ENCODE data around the gene LRRC46.

Gene LRRC46

DNA sequence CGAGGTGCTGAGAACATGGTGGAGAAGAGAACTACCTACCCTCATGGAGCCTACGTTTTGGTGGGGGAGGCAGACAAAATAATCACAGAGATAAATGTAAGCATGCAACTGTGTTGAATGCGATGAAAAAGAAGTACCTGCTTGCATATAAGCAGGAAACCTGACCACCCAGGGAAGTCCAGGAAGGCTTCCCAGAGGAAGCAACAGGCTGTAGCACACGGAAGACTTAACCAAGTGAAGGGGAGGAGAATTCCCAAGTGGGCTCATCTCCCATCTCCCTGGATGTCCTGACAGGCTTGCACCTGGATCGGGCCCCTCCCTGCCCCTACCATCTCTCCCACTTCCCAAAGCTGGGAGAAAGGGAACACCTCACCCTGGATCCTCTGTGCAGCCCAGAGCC lies 7.6 kb downstream of the LRRC46 start:
- H3K9me3 Mint-ChIP-seq: no peaks in the 10 kb centered on the region
- H3K4me3 Mint-ChIP-seq: no peak overlapping the region
- H3K36me3 Mint-ChIP-seq: no peaks in the 10 kb centered on the region
- peaks cover 63% of the 10 kb centered on the region for H3K4me1 Mint-ChIP-seq
- no peak overlapping the region for H3K27ac Mint-ChIP-seq
- peaks cover 1% of the 10 kb centered on the region for H3K27me3 Mint-ChIP-seq

DNA sequence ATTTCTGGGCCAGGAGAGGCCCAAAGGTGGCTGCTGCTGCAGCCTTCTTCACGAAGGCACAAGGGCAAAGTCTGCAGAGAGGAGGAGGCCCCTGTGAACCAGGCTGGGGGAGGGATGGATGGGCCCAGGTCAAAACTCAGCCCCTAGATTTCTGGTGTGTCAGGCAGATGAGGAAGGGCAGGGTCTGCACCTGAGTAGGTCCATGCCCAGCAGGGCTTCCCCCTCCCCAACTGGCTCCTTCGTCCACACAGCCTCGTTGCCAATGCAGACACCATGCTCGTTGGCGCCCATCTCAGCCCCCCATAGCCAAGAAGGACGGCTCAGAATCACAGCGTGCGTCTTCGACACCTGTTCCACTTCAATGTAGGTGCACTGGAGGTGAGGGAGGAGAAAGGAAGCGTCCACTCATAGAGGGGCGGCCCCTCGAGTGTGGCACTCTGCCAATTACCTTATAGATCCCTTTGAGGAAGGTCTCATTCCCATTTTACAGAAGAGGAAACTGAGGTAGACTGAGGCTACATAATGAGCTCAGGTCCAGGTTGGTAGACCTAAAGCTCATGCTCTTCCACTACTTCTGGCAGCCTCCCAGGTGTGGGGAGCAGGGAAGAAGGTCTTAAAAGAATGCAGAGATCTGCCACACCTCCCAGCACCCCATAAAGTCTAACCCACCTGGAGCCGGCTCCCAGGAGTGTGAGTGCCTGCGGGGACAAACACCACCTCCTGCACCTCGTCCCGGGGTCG lies 8.7 kb downstream of the LRRC46 start:
- H3K27ac Mint-ChIP-seq: peak overlapping the region; percentile 51
- H3K36me3 Mint-ChIP-seq: no peaks in the 10 kb centered on the region
- peaks cover 5% of the 10 kb centered on the region for H3K27me3 Mint-ChIP-seq
- no peaks in the 10 kb centered on the region for H3K9me3 Mint-ChIP-seq
- peaks cover 52% of the 10 kb centered on the region for H3K4me1 Mint-ChIP-seq
- H3K4me3 Mint-ChIP-seq: peak overlapping the region; percentile 93

GRCh38 chr17:47840742-47841487 lies 9.4 kb downstream of the LRRC46 start, which contains the start of gene SCRN2:
TSS of gene SCRN2 (minus strand) at chr17:47841273. CDS start at chr17:47840843, 430 bp downstream.
- Mint-ChIP-seq H3K27me3 (peaks cover 11% of the 10 kb centered on the region), H3K27ac (peak within 1 kb of the TSS; percentile 84), H3K36me3 (no peaks in the 10 kb centered on the region), H3K4me1 (peaks cover 45% of the 10 kb centered on the region), H3K9me3 (no peaks in the 10 kb centered on the region), H3K4me3 (peak within 1 kb of the TSS; percentile 93)

DNA sequence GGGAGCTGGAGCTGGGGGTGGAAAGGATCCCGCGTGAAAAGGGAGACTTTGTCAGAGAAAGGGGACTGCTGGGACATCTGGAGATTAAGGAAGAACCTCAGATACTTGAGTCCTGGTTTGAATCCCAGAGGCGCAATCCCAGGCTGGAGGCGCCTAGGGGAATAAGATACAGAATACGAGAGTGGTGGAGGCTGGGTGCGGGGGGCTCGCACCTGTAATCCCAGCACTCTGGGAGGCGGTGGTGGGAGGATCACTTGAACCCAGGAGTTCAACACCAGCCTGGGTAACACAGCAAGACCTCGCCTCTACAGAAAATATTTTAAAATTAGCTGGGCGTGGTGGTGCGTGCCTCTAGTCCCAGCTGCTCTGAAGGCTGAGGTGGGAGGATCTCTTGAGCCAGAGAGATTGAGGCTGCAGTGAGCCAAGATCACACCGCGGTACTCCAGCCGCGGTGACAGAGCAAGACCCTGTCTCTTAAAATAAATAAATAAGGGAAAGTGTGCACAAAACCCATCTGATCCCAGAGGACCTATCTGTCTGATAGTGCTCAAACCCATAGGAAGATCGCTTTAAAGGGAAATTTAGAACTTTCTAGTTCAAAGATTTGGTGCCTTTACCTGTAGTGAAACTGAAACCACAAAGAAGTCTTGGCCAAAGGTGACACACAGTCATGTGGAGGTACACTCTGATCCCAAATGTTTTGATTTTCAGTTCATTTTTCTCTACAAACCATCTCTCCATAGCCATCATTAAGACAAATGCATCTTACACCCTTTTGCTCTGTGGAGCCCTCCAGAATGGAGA lies 10.2 kb downstream of the LRRC46 start:
- Mint-ChIP-seq H3K9me3 (no peaks in the 10 kb centered on the region), H3K4me3 (peak overlapping the region; percentile 93), H3K27ac (peak overlapping the region; percentile 84), H3K4me1 (peaks cover 43% of the 10 kb centered on the region), H3K27me3 (peaks cover 16% of the 10 kb centered on the region), H3K36me3 (no peaks in the 10 kb centered on the region)

- Mint-ChIP-seq H3K4me1 (peaks cover 50% of the 10 kb centered on the region), H3K36me3 (no peaks in the 10 kb centered on the region), H3K4me3 (no peak overlapping the region), H3K9me3 (no peaks in the 10 kb centered on the region), H3K27me3 (peaks cover 20% of the 10 kb centered on the region), H3K27ac (no peak overlapping the region)
Observed at GRCh38 chr17:47843391-47843730, 11.9 kb downstream of the LRRC46 start.

DNA sequence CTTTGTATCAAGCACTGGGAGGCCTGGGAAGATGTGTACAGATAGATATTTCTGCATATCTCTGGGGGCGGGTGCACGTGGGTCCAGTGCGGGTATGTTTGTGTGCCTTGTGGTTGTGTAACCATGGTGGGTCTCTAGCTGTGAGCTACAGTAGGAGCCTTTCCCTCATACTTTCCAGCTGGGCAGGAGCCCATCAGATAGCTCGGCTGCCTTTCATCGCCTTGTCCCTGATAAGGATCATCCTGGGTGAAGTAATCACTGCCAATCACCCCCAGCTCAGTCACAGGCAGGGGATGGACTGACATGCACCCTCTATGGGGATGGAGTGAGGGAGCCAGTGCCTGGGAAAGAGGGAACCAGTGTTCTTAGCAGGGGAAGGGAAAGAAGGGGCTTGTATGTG lies 12.8 kb downstream of the LRRC46 start:
- no peaks in the 10 kb centered on the region for H3K36me3 Mint-ChIP-seq
- H3K9me3 Mint-ChIP-seq: no peaks in the 10 kb centered on the region
- H3K27ac Mint-ChIP-seq: no peak overlapping the region
- H3K4me1 Mint-ChIP-seq: peaks cover 44% of the 10 kb centered on the region
- H3K27me3 Mint-ChIP-seq: peaks cover 29% of the 10 kb centered on the region
- H3K4me3 Mint-ChIP-seq: no peak overlapping the region

DNA sequence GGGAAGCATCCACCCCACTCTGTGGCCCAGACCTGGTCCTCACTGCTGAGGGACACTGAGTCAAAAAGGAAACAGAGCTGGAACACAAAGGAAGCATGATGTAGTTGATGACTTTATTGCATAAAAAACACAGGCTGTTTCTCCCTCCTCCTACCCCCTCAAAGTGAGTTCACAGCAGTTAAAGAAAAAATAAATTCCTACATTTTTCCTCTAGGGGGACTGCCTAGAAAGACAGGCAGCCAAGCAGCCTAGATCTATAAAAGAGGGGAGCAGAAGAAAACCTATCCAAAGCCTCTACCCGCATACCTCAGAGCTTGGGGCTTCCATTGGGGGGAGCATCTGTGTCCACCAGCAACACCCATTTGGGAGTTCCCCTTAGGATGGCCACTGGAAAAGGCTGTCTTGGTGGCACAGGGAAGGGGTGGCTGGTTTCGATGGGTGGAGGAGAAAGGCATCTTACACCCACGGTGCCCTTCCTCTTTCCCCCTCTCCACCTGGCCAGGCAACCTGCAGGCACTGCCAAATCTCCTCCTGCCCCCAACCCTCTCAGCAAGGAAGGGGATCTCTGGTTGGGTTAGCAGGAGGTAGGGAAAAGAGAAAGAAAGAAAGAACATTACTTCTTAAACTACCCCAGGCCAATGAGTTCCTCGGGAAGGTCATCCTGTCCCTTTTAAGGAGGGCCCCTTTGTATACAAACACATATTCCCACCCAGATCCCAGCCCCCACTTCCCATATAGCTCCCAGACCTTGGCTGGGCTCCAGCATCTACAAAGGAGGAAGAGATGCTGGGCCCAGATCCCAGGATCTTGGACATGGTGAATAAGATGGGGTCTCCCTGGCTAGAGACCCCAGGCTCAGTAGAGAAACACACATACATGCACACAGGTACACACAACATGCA lies 13.6 kb downstream of the LRRC46 start:
- Mint-ChIP-seq H3K27ac (no peak overlapping the region), H3K27me3 (peaks cover 34% of the 10 kb centered on the region), H3K36me3 (no peaks in the 10 kb centered on the region), H3K4me3 (no peak overlapping the region), H3K4me1 (peaks cover 36% of the 10 kb centered on the region), H3K9me3 (no peaks in the 10 kb centered on the region)

GRCh38 chr17:47845716-47846075 lies 14.2 kb downstream of the LRRC46 start:
- H3K9me3 Mint-ChIP-seq: no peaks in the 10 kb centered on the region
- H3K27me3 Mint-ChIP-seq: peaks cover 39% of the 10 kb centered on the region
- H3K4me1 Mint-ChIP-seq: peaks cover 37% of the 10 kb centered on the region
- H3K27ac Mint-ChIP-seq: peak overlapping the region; percentile 66
- H3K36me3 Mint-ChIP-seq: no peaks in the 10 kb centered on the region
- H3K4me3 Mint-ChIP-seq: no peak overlapping the region

DNA sequence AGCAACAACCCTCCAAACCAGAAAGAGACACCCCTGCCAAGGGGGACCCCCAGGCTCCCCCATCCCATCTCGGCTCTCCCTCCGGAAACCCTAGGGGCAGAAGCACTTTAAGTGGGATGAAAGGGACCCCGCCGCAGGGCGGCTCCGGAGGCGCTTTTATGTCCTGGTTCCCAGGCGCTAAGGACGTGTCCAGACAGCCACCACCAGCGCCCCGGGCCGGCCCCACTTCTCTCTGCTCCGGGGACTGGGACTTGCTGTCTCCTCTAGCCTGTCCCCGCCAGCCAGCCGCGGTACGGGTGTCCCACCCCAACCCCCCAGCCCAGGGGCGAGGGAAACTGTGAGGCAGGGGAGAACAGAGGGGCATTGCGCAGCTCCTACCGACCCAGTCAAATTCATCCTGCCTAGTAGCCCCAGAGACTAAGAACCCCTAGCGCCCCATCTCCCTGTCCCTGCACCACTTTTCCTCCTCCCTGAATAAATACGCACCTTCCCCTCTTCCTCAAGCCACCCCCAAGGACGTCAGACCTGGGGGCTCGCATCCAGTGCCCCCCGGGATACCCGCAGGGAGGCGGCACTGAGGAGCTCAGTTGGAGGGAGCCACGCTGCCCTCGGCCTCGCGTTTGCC lies 15.4 kb downstream of the LRRC46 start:
- H3K27me3 Mint-ChIP-seq: peaks cover 41% of the 10 kb centered on the region
- H3K36me3 Mint-ChIP-seq: no peaks in the 10 kb centered on the region
- H3K27ac Mint-ChIP-seq: no peak overlapping the region
- no peaks in the 10 kb centered on the region for H3K9me3 Mint-ChIP-seq
- peaks cover 31% of the 10 kb centered on the region for H3K4me1 Mint-ChIP-seq
- no peak overlapping the region for H3K4me3 Mint-ChIP-seq

GRCh38 chr17:47847341-47848197 lies 16.1 kb downstream of the LRRC46 start:
- Mint-ChIP-seq H3K27me3 (peaks cover 49% of the 10 kb centered on the region), H3K4me3 (no peak overlapping the region), H3K9me3 (no peaks in the 10 kb centered on the region), H3K4me1 (peaks cover 31% of the 10 kb centered on the region), H3K36me3 (no peaks in the 10 kb centered on the region), H3K27ac (no peak overlapping the region)

DNA sequence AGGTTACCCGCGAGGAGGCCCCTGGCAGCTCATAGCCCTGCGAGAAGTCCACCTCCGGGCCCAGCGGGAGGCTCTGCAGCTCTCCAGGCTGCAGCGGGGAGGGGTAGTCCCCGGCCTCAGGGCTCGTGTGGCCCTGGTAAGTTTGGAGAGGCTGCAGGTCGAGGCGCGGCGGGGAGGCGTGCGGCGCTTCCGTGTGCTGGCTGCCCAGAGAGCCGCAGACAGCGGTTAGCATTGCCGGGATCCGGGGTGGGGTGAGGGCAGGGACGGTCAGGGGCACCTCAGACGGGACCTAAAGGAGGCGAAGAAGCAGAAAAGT lies 16.7 kb downstream of the LRRC46 start:
- Mint-ChIP-seq H3K27ac (no peak overlapping the region), H3K4me3 (no peak overlapping the region), H3K4me1 (peaks cover 26% of the 10 kb centered on the region), H3K36me3 (no peaks in the 10 kb centered on the region), H3K27me3 (peaks cover 54% of the 10 kb centered on the region), H3K9me3 (no peaks in the 10 kb centered on the region)

- Mint-ChIP-seq H3K4me3 (peak overlapping the region; percentile 78), H3K36me3 (no peaks in the 10 kb centered on the region), H3K9me3 (no peaks in the 10 kb centered on the region), H3K4me1 (peaks cover 28% of the 10 kb centered on the region), H3K27ac (no peak overlapping the region), H3K27me3 (peaks cover 64% of the 10 kb centered on the region)
Observed at GRCh38 chr17:47850373-47850691, 18.9 kb downstream of the LRRC46 start.

DNA sequence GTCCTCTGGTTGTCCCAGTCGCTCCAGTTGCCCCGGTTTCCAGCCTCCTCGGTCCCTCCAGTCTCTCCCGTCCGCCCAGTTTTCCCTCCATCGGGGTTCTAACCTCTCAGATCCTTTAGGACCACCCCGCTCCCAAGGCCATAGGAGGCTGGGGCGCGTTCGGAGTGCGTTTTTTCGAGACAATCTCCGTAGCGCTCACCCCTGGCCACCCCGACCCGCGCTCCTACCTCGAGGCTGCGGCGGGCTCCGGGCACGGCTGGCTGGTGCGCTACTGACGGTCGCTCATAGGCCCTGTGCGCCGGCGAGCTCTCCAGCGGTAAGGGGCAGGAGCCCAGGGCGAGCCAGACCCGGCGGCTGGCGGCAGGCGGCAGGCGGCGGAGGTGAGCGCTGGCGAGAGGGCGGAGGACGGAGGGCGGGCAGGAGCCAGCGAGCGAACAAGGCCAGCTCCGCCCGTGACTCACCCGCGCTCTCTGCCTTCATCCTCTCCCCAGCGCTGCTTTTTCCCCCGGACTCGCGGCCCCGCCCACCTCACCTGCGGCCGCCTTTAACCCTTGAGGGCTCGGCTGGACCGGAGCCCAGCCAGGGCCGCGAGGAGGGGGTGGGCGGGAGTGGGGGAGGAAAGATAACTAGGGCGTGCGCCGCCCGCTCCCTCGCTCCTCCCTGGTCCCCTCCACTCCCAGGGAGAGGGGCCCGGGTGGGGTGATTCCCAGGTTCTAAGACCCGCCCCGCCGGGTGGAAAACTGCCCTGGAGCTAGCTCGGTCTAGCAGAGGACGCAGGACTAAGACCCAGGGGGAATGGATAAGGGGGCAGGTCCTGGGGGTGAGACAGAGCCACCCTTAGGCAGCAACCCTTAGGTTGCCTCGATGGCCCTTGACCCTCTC lies 19.5 kb downstream of the LRRC46 start, which contains the start of gene SP6:
TSS of gene SP6 (minus strand) at position 472 of the 882 bp plus-strand sequence. CDS start 2,734 bp downstream, outside the sequence.
- no peaks in the 10 kb centered on the region for H3K9me3 Mint-ChIP-seq
- H3K4me3 Mint-ChIP-seq: peak within 1 kb of the TSS; percentile 78
- peaks cover 28% of the 10 kb centered on the region for H3K4me1 Mint-ChIP-seq
- peaks cover 59% of the 10 kb centered on the region for H3K27me3 Mint-ChIP-seq
- peak within 1 kb of the TSS; percentile 59 for H3K27ac Mint-ChIP-seq
- H3K36me3 Mint-ChIP-seq: no peaks in the 10 kb centered on the region

All from activated naive CD4-positive, alpha-beta T cell treated with anti-CD3 and anti-CD28 coated beads, Interleukin-2, amount 50 U/mL, for 24 hours (primary cell).